Measurements from ENCODE around the gene ZFAND4.
"Not testable (repeated sequence)": the region's sequence is repeated elsewhere in the genome, so short reads cannot be mapped to it uniquely, and the experiment has no call there.

Gene ZFAND4

GRCh38 chr10:45721503-45721902, 48.9 kb upstream of the ZFAND4 start:
- H3K4me1 ChIP-seq (ENCODE audit: control insufficient read depth, insufficient read depth, low read length); H3K9me3 ChIP-seq (ENCODE audit: control insufficient read depth, insufficient read depth, low read depth, low read length); CTCF ChIA-PET; H3K4me3 ChIP-seq (ENCODE audit: low read depth, low read length); H3K27ac ChIP-seq (ENCODE audit: extremely low read depth, low read depth, low read length); POLR2A ChIA-PET; H3K36me3 ChIP-seq (ENCODE audit: control insufficient read depth in 2 of 2, insufficient read depth in 1 of 2, low read length in 2 of 2): not testable (repeated sequence)

- H3K36me3 ChIP-seq (ENCODE audit: control insufficient read depth in 2 of 2, insufficient read depth in 1 of 2, low read length in 2 of 2); H3K4me1 ChIP-seq (ENCODE audit: control insufficient read depth, insufficient read depth, low read length); H3K9me3 ChIP-seq (ENCODE audit: control insufficient read depth, insufficient read depth, low read depth, low read length); POLR2A ChIA-PET; H3K27ac ChIP-seq (ENCODE audit: extremely low read depth, low read depth, low read length); H3K4me3 ChIP-seq (ENCODE audit: low read depth, low read length): not testable (repeated sequence)
- CTCF ChIA-PET, result interaction anchor here (0.6 kb wide), 1 partner anchor 154 kb away, joined by 3 read pairs; no protein-coding TSS in a partner anchor
Measured at GRCh38 chr10:45717642-45718041, 45.1 kb upstream of the ZFAND4 start.

- CTCF ChIA-PET; H3K36me3 ChIP-seq (ENCODE audit: control insufficient read depth in 2 of 2, insufficient read depth in 1 of 2, low read length in 2 of 2); H3K9me3 ChIP-seq (ENCODE audit: control insufficient read depth, insufficient read depth, low read depth, low read length); POLR2A ChIA-PET; H3K27ac ChIP-seq (ENCODE audit: extremely low read depth, low read depth, low read length); H3K4me3 ChIP-seq (ENCODE audit: low read depth, low read length); H3K4me1 ChIP-seq (ENCODE audit: control insufficient read depth, insufficient read depth, low read length): not testable (repeated sequence)
Measured at GRCh38 chr10:45717053-45717452, 44.5 kb upstream of the ZFAND4 start.

GRCh38 chr10:45711223-45711622, 38.7 kb upstream of the ZFAND4 start:
- H3K36me3 ChIP-seq (ENCODE audit: control insufficient read depth in 2 of 2, insufficient read depth in 1 of 2, low read length in 2 of 2); H3K9me3 ChIP-seq (ENCODE audit: control insufficient read depth, insufficient read depth, low read depth, low read length); POLR2A ChIA-PET; H3K4me1 ChIP-seq (ENCODE audit: control insufficient read depth, insufficient read depth, low read length); CTCF ChIA-PET; H3K27ac ChIP-seq (ENCODE audit: extremely low read depth, low read depth, low read length); H3K4me3 ChIP-seq (ENCODE audit: low read depth, low read length): not testable (repeated sequence)

GRCh38 chr10:45710200-45710796, 37.7 kb upstream of the ZFAND4 start:
- H3K4me3 ChIP-seq (ENCODE audit: low read depth, low read length); H3K36me3 ChIP-seq (ENCODE audit: control insufficient read depth in 2 of 2, insufficient read depth in 1 of 2, low read length in 2 of 2); CTCF ChIA-PET; H3K9me3 ChIP-seq (ENCODE audit: control insufficient read depth, insufficient read depth, low read depth, low read length); H3K4me1 ChIP-seq (ENCODE audit: control insufficient read depth, insufficient read depth, low read length); H3K27ac ChIP-seq (ENCODE audit: extremely low read depth, low read depth, low read length); POLR2A ChIA-PET: not testable (repeated sequence)

GRCh38 chr10:45678467-45678866, 5.9 kb upstream of the ZFAND4 start:
- H3K4me1 ChIP-seq (ENCODE audit: control insufficient read depth, insufficient read depth, low read length); H3K36me3 ChIP-seq (ENCODE audit: control insufficient read depth in 2 of 2, insufficient read depth in 1 of 2, low read length in 2 of 2); H3K4me3 ChIP-seq (ENCODE audit: low read depth, low read length); CTCF ChIA-PET; POLR2A ChIA-PET; H3K27ac ChIP-seq (ENCODE audit: extremely low read depth, low read depth, low read length); H3K9me3 ChIP-seq (ENCODE audit: control insufficient read depth, insufficient read depth, low read depth, low read length): not testable (repeated sequence)

- no peaks in the 10 kb centered on the region for H3K36me3 ChIP-seq (ENCODE audit: control insufficient read depth in 2 of 2, insufficient read depth in 1 of 2, low read length in 2 of 2)
- no peaks in the 10 kb centered on the region for H3K4me1 ChIP-seq (ENCODE audit: control insufficient read depth, insufficient read depth, low read length)
- H3K9me3 ChIP-seq (ENCODE audit: control insufficient read depth, insufficient read depth, low read depth, low read length), result no peaks in the 10 kb centered on the region
- no peak overlapping the region for H3K27ac ChIP-seq (ENCODE audit: extremely low read depth, low read depth, low read length)
- H3K4me3 ChIP-seq (ENCODE audit: low read depth, low read length), result no peak overlapping the region
- ChIA-PET CTCF (no interaction called here), POLR2A (no interaction called here)
- no peak for TF ChIP-seq ZNF707 (tag by site-specific recombination; IDR thresholded peaks at IDR 0.05)
- no peak for TF ChIP-seq ZNF2 (tag by site-specific recombination; IDR thresholded peaks at IDR 0.05)
- no peak for TF ChIP-seq ZNF146 (tag by site-specific recombination; IDR thresholded peaks at IDR 0.05)
- TF ChIP-seq AEBP2 (tag by site-specific recombination; IDR thresholded peaks at IDR 0.05; ENCODE audit: borderline replicate concordance), result no peak
- no peak for TF ChIP-seq PRDM1 (tag by site-specific recombination; IDR thresholded peaks at IDR 0.05)
- TF ChIP-seq WT1 (tag by site-specific recombination; IDR thresholded peaks at IDR 0.05), result no peak
- no peak for TF ChIP-seq ZNF433 (tag by site-specific recombination; IDR thresholded peaks at IDR 0.05; ENCODE audit: low read depth)
- no peak for TF ChIP-seq ZNF202 (tag by site-specific recombination; IDR thresholded peaks at IDR 0.05; ENCODE audit: borderline replicate concordance)
- TF ChIP-seq ZNF560 (tag by site-specific recombination; IDR thresholded peaks at IDR 0.05; ENCODE audit: borderline replicate concordance), result no peak
- no peak for TF ChIP-seq ZNF623 (tag by site-specific recombination; IDR thresholded peaks at IDR 0.05)
- no peak for TF ChIP-seq ZNF140 (tag by site-specific recombination; IDR thresholded peaks at IDR 0.05)
- no peak for TF ChIP-seq ELK4 (IDR thresholded peaks at IDR 0.05; ENCODE audit: borderline replicate concordance, low read depth, low read length)
- no peak for TF ChIP-seq ZNF791 (tag by site-specific recombination; IDR thresholded peaks at IDR 0.05)
- no peak for TF ChIP-seq ZNF621 (tag by site-specific recombination; IDR thresholded peaks at IDR 0.05)
- no peak for TF ChIP-seq ZNF639 (tag by site-specific recombination; IDR thresholded peaks at IDR 0.05)
Measured at GRCh38 chr10:45675388-45675787, 2.8 kb upstream of the ZFAND4 start.

All from HEK293 (cell line).